HCT116 (cell line): ENCODE results near the gene MIEF1. TPM values are rescaled to one million over a fixed set of nuclear protein-coding genes. Genes with fewer than 3 reads are reported as not detected.

Source experiments
- ATAC-seq: fragments of 200-7000 bp; cut with Tn5 transposase; 2 replicates; pipeline ENCODE4 v1.9.1; 2020; ENCODE audit warnings: mild to moderate bottlenecking, moderate library complexity
- BruUV-seq: library from RNA; stranded (reverse); fragments of 400-500 nt; replicated peaks from 2 replicates; lab custom pipeline; 2021; lab: Mats Ljungman, UMichigan
- CTCF ChIA-PET: fragments of 300-600 bp; sonication (Branson Sonifier 250); formaldehyde crosslinking; loops from one replicate; lab custom pipeline; 2021; ENCODE audit warnings: antibody characterized with exemption; lab: Charles Lee
- POLR2A ChIA-PET: fragments of 300-600, 350-600 bp; sonication (Branson Sonifier 250); formaldehyde crosslinking; loops from one replicate; lab custom pipeline; 2021; ENCODE audit warnings: antibody characterized with exemption; lab: Charles Lee
- RAD21 ChIA-PET, 2 experiments: fragments of 300-600 bp; sonication (Branson Sonifier 250); formaldehyde crosslinking; loops; one replicate each; lab custom pipeline; 2023; ENCODE audit warnings: low total read pairs in 2 of 2; ENCODE audit not compliant: uncharacterized antibody in 2 of 2, unreplicated experiment in 2 of 2, low non-redundant PET in 1 of 2; lab: Charles Lee
- DNase-seq: peaks from one replicate; pipeline ENCODE4 v3.0.0-alpha.2; 2010; ENCODE audit warnings: low read depth, low spot score
- H2AFZ ChIP-seq: fragments of 200-600 bp; shearing (Covaris generic), sonication (generic); 2 replicates; pipeline ENCODE4 v1.6.1; 2017; ENCODE audit warnings: low read depth, mixed run types, mixed read lengths, antibody characterized with exemption, low read length; ENCODE audit not compliant: poor library complexity, severe bottlenecking
- H3K27ac ChIP-seq: 2 replicates; pipeline ENCODE4 v1.5.1; 2012; ENCODE audit warnings: low read depth, low read length
- H3K27me3 ChIP-seq: fragments of 200-600 bp; sonication (generic); 2 replicates; pipeline ENCODE4 v1.6.1; 2016; ENCODE audit warnings: mixed run types, low read length, mixed read lengths; ENCODE audit not compliant: insufficient read depth
- H3K36me3 ChIP-seq, 2 experiments: fragments of 200-500 bp in 1 of 2; fragments of 200-600 bp in 1 of 2; sonication (Bioruptor generic) in 1 of 2; sonication (generic) in 1 of 2; 2 replicates each; pipeline versions ENCODE4 v1.5.1 to v1.6.1; 2014 to 2016; ENCODE audit warnings: low read length in 2 of 2, inconsistent platforms in 1 of 2, mixed read lengths in 1 of 2, mixed run types in 1 of 2; ENCODE audit not compliant: insufficient read depth in 2 of 2, control insufficient read depth in 1 of 2
- H3K4me1 ChIP-seq, 2 experiments: fragments of 200-600 bp in 1 of 2; sonication (generic) in 1 of 2; 2 replicates each; pipeline versions ENCODE4 v1.5.1 to v1.6.1; 2012 to 2017; ENCODE audit warnings: low read length in 2 of 2, inconsistent platforms in 1 of 2, mild to moderate bottlenecking in 1 of 2, mixed read lengths in 1 of 2, mixed run types in 1 of 2, moderate library complexity in 1 of 2; ENCODE audit not compliant: insufficient read depth in 2 of 2, control insufficient read depth in 1 of 2
- H3K4me2 ChIP-seq: fragments of 200-600 bp; sonication (generic); 2 replicates; pipeline ENCODE4 v1.6.1; 2017; ENCODE audit warnings: mixed run types, low read length, mixed read lengths
- H3K4me3 ChIP-seq, 2 experiments: fragments of 200-600 bp in 1 of 2; sonication (generic) in 1 of 2; replicated peaks in 1 of 2; 2 replicates each; pipeline ENCODE4 v1.5.1; 2011 to 2016; ENCODE audit warnings: low read length in 2 of 2, control low read depth in 1 of 2, low read depth in 1 of 2, mild to moderate bottlenecking in 1 of 2, mixed read lengths in 1 of 2, mixed run types in 1 of 2
- H3K79me2 ChIP-seq: fragments of 200-600 bp; sonication (generic); 2 replicates; pipeline ENCODE4 v1.6.1; 2017; ENCODE audit warnings: mild to moderate bottlenecking, mixed run types, low read length, moderate library complexity, mixed read lengths; ENCODE audit not compliant: insufficient read depth
- H3K9ac ChIP-seq: fragments of 200-600 bp; sonication (generic); 2 replicates; pipeline ENCODE4 v1.6.1; 2016; ENCODE audit warnings: low read length, mixed read lengths
- H3K9me2 ChIP-seq: fragments of 200-600 bp; sonication (generic), shearing (Covaris generic); 2 replicates; pipeline ENCODE4 v1.6.1; 2017; ENCODE audit warnings: mixed run types, mild to moderate bottlenecking, moderate library complexity; ENCODE audit not compliant: insufficient read depth
- H3K9me3 ChIP-seq, 2 experiments: fragments of 200-500 bp in 1 of 2; fragments of 200-600 bp in 1 of 2; sonication (Bioruptor generic) in 1 of 2; sonication (generic) in 1 of 2; 2 replicates each; pipeline ENCODE4 v1.6.1; 2014 to 2017; ENCODE audit warnings: low read length in 2 of 2, mixed read lengths in 2 of 2, inconsistent platforms in 1 of 2, low read depth in 1 of 2, mild to moderate bottlenecking in 1 of 2, mixed run types in 1 of 2, moderate library complexity in 1 of 2; ENCODE audit not compliant: control insufficient read depth in 1 of 2, insufficient read depth in 1 of 2
- H4K20me1 ChIP-seq: fragments of 200-600 bp; sonication (generic), shearing (Covaris generic); 2 replicates; pipeline ENCODE4 v1.6.1; 2017; ENCODE audit warnings: mixed run types, mild to moderate bottlenecking, moderate library complexity; ENCODE audit not compliant: insufficient read depth
- EGR1 ChIP-seq: IDR thresholded peaks from 2 replicates; pipeline ENCODE4 v1.6.1; 2012; ENCODE audit warnings: low read depth
- FOSL1 ChIP-seq: IDR thresholded peaks from 2 replicates; pipeline ENCODE4 v1.6.1; 2012; ENCODE audit warnings: low read depth
- JUND ChIP-seq: IDR thresholded peaks from 2 replicates; pipeline ENCODE4 v1.6.1; 2012
- MAX ChIP-seq: IDR thresholded peaks from 2 replicates; pipeline ENCODE4 v1.6.1; 2012
- POLR2AphosphoS5 ChIP-seq: IDR thresholded peaks from 2 replicates; pipeline ENCODE4 v1.6.1; 2011; ENCODE audit warnings: mild to moderate bottlenecking, low read depth, low read length, moderate library complexity
- RAD21 ChIP-seq: IDR thresholded peaks from 2 replicates; pipeline ENCODE4 v1.6.1; 2012; ENCODE audit warnings: low read depth, mild to moderate bottlenecking
- SP1 ChIP-seq: IDR thresholded peaks from 2 replicates; pipeline ENCODE4 v1.6.1; 2012; ENCODE audit warnings: low read depth
- ZFX ChIP-seq: fragments of 450-650 bp; IDR thresholded peaks from 2 replicates; pipeline ENCODE4 v1.6.1; 2017
- ZNF274 ChIP-seq: fragments of 200-500 bp; sonication (Bioruptor generic); IDR thresholded peaks from 2 replicates; pipeline ENCODE4 v1.6.1; 2014; ENCODE audit warnings: mild to moderate bottlenecking, low read depth, low read length, inconsistent platforms
- intact Hi-C: fragments of 100-400 bp; cut with micrococcal nuclease; formaldehyde crosslinking; loops from 2 replicates; pipeline ENCODE4 v1.10.0; 2022
- total RNA-seq: library from RNA; stranded (reverse); gene quantifications from one replicate; pipeline ENCODE4 v1.2.1, GENCODE V29; 2021; ENCODE audit not compliant: unreplicated experiment
- TF ChIP-seq, protein P1 (sequence below): IDR thresholded peaks from 2 replicates; pipeline ENCODE4 v1.6.1; 2012; ENCODE audit warnings: low read depth

The MIEF1 gene
- total RNA-seq, 1 experiment from 2014 or later: 42.8 TPM

- CTCF ChIA-PET: no interaction called here
- peaks cover 14% of the 10 kb centered on the region; the same call in 1 of the 2 replicates for H3K27me3 ChIP-seq
- no peak for ATAC-seq
- H3K79me2 ChIP-seq: no peaks in the 10 kb centered on the region
- H3K27ac ChIP-seq: no peak overlapping the region
- intact Hi-C loops: no loop called here
- no peak overlapping the region for H2AFZ ChIP-seq
- no peaks in the 10 kb centered on the region for H4K20me1 ChIP-seq
- H3K4me3 ChIP-seq: no peak overlapping the region
- no peaks in the 10 kb centered on the region for H3K9me2 ChIP-seq
- H3K9me3 ChIP-seq: no peaks in the 10 kb centered on the region
- H3K9ac ChIP-seq: no peak overlapping the region
- H3K4me2 ChIP-seq: no peak overlapping the region
- DNase-seq: no peak
- H3K4me1 ChIP-seq: no peaks in the 10 kb centered on the region
- no peaks in the 10 kb centered on the region for H3K36me3 ChIP-seq
- TF ChIP-seq, protein P1, sequence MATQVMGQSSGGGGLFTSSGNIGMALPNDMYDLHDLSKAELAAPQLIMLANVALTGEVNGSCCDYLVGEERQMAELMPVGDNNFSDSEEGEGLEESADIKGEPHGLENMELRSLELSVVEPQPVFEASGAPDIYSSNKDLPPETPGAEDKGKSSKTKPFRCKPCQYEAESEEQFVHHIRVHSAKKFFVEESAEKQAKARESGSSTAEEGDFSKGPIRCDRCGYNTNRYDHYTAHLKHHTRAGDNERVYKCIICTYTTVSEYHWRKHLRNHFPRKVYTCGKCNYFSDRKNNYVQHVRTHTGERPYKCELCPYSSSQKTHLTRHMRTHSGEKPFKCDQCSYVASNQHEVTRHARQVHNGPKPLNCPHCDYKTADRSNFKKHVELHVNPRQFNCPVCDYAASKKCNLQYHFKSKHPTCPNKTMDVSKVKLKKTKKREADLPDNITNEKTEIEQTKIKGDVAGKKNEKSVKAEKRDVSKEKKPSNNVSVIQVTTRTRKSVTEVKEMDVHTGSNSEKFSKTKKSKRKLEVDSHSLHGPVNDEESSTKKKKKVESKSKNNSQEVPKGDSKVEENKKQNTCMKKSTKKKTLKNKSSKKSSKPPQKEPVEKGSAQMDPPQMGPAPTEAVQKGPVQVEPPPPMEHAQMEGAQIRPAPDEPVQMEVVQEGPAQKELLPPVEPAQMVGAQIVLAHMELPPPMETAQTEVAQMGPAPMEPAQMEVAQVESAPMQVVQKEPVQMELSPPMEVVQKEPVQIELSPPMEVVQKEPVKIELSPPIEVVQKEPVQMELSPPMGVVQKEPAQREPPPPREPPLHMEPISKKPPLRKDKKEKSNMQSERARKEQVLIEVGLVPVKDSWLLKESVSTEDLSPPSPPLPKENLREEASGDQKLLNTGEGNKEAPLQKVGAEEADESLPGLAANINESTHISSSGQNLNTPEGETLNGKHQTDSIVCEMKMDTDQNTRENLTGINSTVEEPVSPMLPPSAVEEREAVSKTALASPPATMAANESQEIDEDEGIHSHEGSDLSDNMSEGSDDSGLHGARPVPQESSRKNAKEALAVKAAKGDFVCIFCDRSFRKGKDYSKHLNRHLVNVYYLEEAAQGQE: no peak
- no peak for TF ChIP-seq FOSL1
- TF ChIP-seq POLR2AphosphoS5: no peak
- TF ChIP-seq ZNF274: no peak
- TF ChIP-seq SP1: no peak
- TF ChIP-seq, all 23 proteins: peak for 0
- no TSS peak for BruUV-seq
- RAD21 ChIA-PET: no interaction called here
- POLR2A ChIA-PET: no interaction called here
Measured at GRCh38 chr22:39553429-39553828, 51.3 kb downstream of the MIEF1 start.

GRCh38 chr22:39554151-39554550, 52.1 kb downstream of the MIEF1 start:
- H3K9me2 ChIP-seq: no peaks in the 10 kb centered on the region
- H3K27me3 ChIP-seq: peaks cover 10% of the 10 kb centered on the region; the same call in 1 of the 2 replicates
- no peaks in the 10 kb centered on the region for H3K9me3 ChIP-seq
- DNase-seq (no peak), ATAC-seq (no peak)
- no peaks in the 10 kb centered on the region for H4K20me1 ChIP-seq
- RAD21 ChIA-PET: no interaction called here
- H3K36me3 ChIP-seq: no peaks in the 10 kb centered on the region
- H3K79me2 ChIP-seq: no peaks in the 10 kb centered on the region
- no peak overlapping the region for H3K9ac ChIP-seq
- H3K4me1 ChIP-seq: peaks cover 0 to 2% of the 10 kb centered on the region in 2 experiments; a peak in 1 of 4 replicates
- no TSS peak for BruUV-seq
- H3K4me2 ChIP-seq: no peak overlapping the region
- H3K4me3 ChIP-seq: no peak overlapping the region
- CTCF ChIA-PET: interaction anchor here (2.8 kb wide), 1 partner anchor 470 kb away, joined by 9 read pairs; no protein-coding TSS in a partner anchor
- H3K27ac ChIP-seq: no peak overlapping the region
- H2AFZ ChIP-seq: no peak overlapping the region
- POLR2A ChIA-PET: no interaction called here
- intact Hi-C loops: no loop called here
- TF ChIP-seq FOSL1: no peak
- no peak for TF ChIP-seq MAX
- TF ChIP-seq SP1: no peak
- TF ChIP-seq JUND: no peak
- no peak for TF ChIP-seq ZFX
- no peak for TF ChIP-seq RAD21
- TF ChIP-seq EGR1: no peak
- no peak for TF ChIP-seq ZNF274
- TF ChIP-seq, protein P1: no peak
